HEK293 (cell line): ENCODE results near the gene CPXM2.

Experiments
- CTCF ChIA-PET: fragments of 350-600 bp; formaldehyde crosslinking; extraction: SDS; loops from one replicate; lab custom pipeline; 2021; ENCODE audit warnings: antibody characterized with exemption; lab: Yijun Ruan, JAX
- POLR2A ChIA-PET: fragments of 300-600 bp; formaldehyde crosslinking; extraction: SDS; loops from one replicate; lab custom pipeline; 2020; ENCODE audit warnings: antibody characterized with exemption, inconsistent platforms; lab: Yijun Ruan, JAX
- H3K27ac ChIP-seq: fragments of 200-500 bp; sonication (Bioruptor generic); 2 replicates; pipeline ENCODE4 v1.5.1; 2014; ENCODE audit warnings: low read depth, low read length, control low read depth, inconsistent platforms; ENCODE audit errors: extremely low read depth
- H3K36me3 ChIP-seq, 2 experiments: fragments of 200-500 bp in 1 of 2; sonication (Bioruptor generic) in 1 of 2; 1 replicate in 1 of 2; 2 replicates in 1 of 2; pipeline ENCODE4 v1.5.1; 2014 to 2017; ENCODE audit warnings: inconsistent platforms in 2 of 2, low read length in 2 of 2; ENCODE audit not compliant: control insufficient read depth in 2 of 2, insufficient read depth in 1 of 2
- H3K4me1 ChIP-seq: fragments of 200-500 bp; sonication (Bioruptor generic); 2 replicates; pipeline ENCODE4 v1.5.1; 2014; ENCODE audit warnings: mild to moderate bottlenecking, low read length, inconsistent platforms; ENCODE audit not compliant: control insufficient read depth, insufficient read depth
- H3K4me3 ChIP-seq: 2 replicates; pipeline ENCODE4 v1.5.1; 2011; ENCODE audit warnings: low read depth, mild to moderate bottlenecking, control low read depth, low read length, moderate library complexity
- H3K9me3 ChIP-seq: fragments of 200-500 bp; sonication (Bioruptor generic); 2 replicates; pipeline ENCODE4 v1.5.1; 2014; ENCODE audit warnings: low read depth, low read length, inconsistent platforms; ENCODE audit not compliant: control insufficient read depth, insufficient read depth
- AEBP2 ChIP-seq: fragments of 450-650 bp; formaldehyde crosslinking; IDR thresholded peaks from 2 replicates; pipeline ENCODE4 v1.5.1; 2016; ENCODE audit warnings: missing biosample characterization, missing genetic modification characterization, borderline replicate concordance
- BCL11A ChIP-seq: fragments of 450-650 bp; formaldehyde crosslinking; IDR thresholded peaks from 2 replicates; pipeline ENCODE4 v1.5.1; 2016; ENCODE audit warnings: low read depth, missing biosample characterization, missing genetic modification characterization
- PRDM1 ChIP-seq: fragments of 450-650 bp; formaldehyde crosslinking; IDR thresholded peaks from 2 replicates; pipeline ENCODE4; 2016; ENCODE audit warnings: missing biosample characterization, missing genetic modification characterization
- ZBTB10 ChIP-seq: fragments of 450-650 bp; formaldehyde crosslinking; IDR thresholded peaks from 2 replicates; pipeline ENCODE4 v1.5.1; 2016; ENCODE audit warnings: missing biosample characterization, missing genetic modification characterization
- ZBTB20 ChIP-seq: fragments of 450-650 bp; formaldehyde crosslinking; IDR thresholded peaks from 2 replicates; pipeline ENCODE4 v1.5.1; 2016; ENCODE audit warnings: missing biosample characterization, missing genetic modification characterization
- ZBTB7A ChIP-seq: fragments of 450-650 bp; formaldehyde crosslinking; IDR thresholded peaks from 2 replicates; pipeline ENCODE4 v1.5.1; 2016; ENCODE audit warnings: low read depth, missing biosample characterization, missing genetic modification characterization
- ZEB2 ChIP-seq: fragments of 450-650 bp; formaldehyde crosslinking; IDR thresholded peaks from 2 replicates; pipeline ENCODE4 v1.5.1; 2016; ENCODE audit warnings: missing biosample characterization, missing genetic modification characterization
- ZIC2 ChIP-seq: fragments of 450-650 bp; formaldehyde crosslinking; IDR thresholded peaks from 2 replicates; pipeline ENCODE4 v1.5.1; 2016; ENCODE audit warnings: missing biosample characterization, missing genetic modification characterization
- ZNF155 ChIP-seq: fragments of 450-650 bp; formaldehyde crosslinking; IDR thresholded peaks from 2 replicates; pipeline ENCODE4 v1.5.1; 2016; ENCODE audit warnings: missing biosample characterization, missing genetic modification characterization
- ZNF169 ChIP-seq: fragments of 450-650 bp; formaldehyde crosslinking; IDR thresholded peaks from 2 replicates; pipeline ENCODE4 v1.5.1; 2016; ENCODE audit warnings: missing biosample characterization, missing genetic modification characterization
- ZNF26 ChIP-seq: fragments of 450-650 bp; formaldehyde crosslinking; IDR thresholded peaks from 2 replicates; pipeline ENCODE4 v1.5.1; 2016; ENCODE audit warnings: missing biosample characterization, missing genetic modification characterization
- ZNF473 ChIP-seq: fragments of 450-650 bp; formaldehyde crosslinking; IDR thresholded peaks from 2 replicates; pipeline ENCODE4 v1.5.1; 2017; ENCODE audit warnings: missing biosample characterization, missing genetic modification characterization
- ZNF48 ChIP-seq: fragments of 450-650 bp; formaldehyde crosslinking; IDR thresholded peaks from 2 replicates; pipeline ENCODE4 v1.5.1; 2016; ENCODE audit warnings: missing biosample characterization, missing genetic modification characterization
- ZNF529 ChIP-seq: fragments of 450-650 bp; formaldehyde crosslinking; IDR thresholded peaks from 2 replicates; pipeline ENCODE4 v1.5.1; 2017; ENCODE audit warnings: missing genetic modification characterization, missing biosample characterization; ENCODE audit not compliant: insufficient replicate concordance
- ZNF560 ChIP-seq: fragments of 450-650 bp; formaldehyde crosslinking; IDR thresholded peaks from 2 replicates; pipeline ENCODE4 v1.5.1; 2017; ENCODE audit warnings: missing biosample characterization, missing genetic modification characterization, borderline replicate concordance
- ZSCAN18 ChIP-seq: fragments of 450-650 bp; formaldehyde crosslinking; IDR thresholded peaks from 2 replicates; pipeline ENCODE4 v1.5.1; 2016; ENCODE audit warnings: missing biosample characterization, missing genetic modification characterization

CPXM2 gene

GRCh38 chr10:123909426-123909825 lies 17.8 kb upstream of the CPXM2 start:
- Histone ChIP-seq H3K36me3 (no peaks in the 10 kb centered on the region), H3K4me3 (no peak overlapping the region), H3K27ac (no peak overlapping the region), H3K9me3 (no peaks in the 10 kb centered on the region), H3K4me1 (peaks cover 8% of the 10 kb centered on the region; the same call in 1 of the 2 replicates)
- ChIA-PET POLR2A (interaction anchor here (0.6 kb wide), 1 partner anchor 31 kb away, joined by 3 read pairs; no protein-coding TSS in a partner anchor), CTCF (interaction anchor here (0.6 to 1.9 kb wide), 2 partner anchors 12 to 52 kb away, joined by 4 to 12 read pairs; no protein-coding TSS in a partner anchor)
- TF ChIP-seq ZBTB7A (tag by site-specific recombination) (no peak), AEBP2 (tag by site-specific recombination) (no peak), ZNF473 (tag by site-specific recombination) (no peak), ZNF529 (tag by site-specific recombination) (no peak), ZNF560 (tag by site-specific recombination) (no peak), ZBTB10 (tag by site-specific recombination) (no peak), ZNF48 (tag by site-specific recombination) (no peak), BCL11A (tag by site-specific recombination) (no peak), ZIC2 (tag by site-specific recombination) (no peak), ZNF26 (tag by site-specific recombination) (no peak), ZNF169 (tag by site-specific recombination) (no peak)

- Histone ChIP-seq H3K36me3 (no peaks in the 10 kb centered on the region), H3K27ac (no peak overlapping the region)
- POLR2A ChIA-PET: no interaction called here
- no peak for TF ChIP-seq ZSCAN18 (tag by site-specific recombination)
- no peak for TF ChIP-seq ZBTB20 (tag by site-specific recombination)
- TF ChIP-seq ZEB2: no peak
- TF ChIP-seq PRDM1: no peak
- no peak for TF ChIP-seq ZNF155 (tag by site-specific recombination)
- TF ChIP-seq, all 188 proteins: peak for 0
- Histone ChIP-seq H3K9me3 (no peaks in the 10 kb centered on the region), H3K4me1 (peaks cover 8% of the 10 kb centered on the region; the same call in 1 of the 2 replicates), H3K4me3 (no peak overlapping the region)
- CTCF ChIA-PET: interaction anchor here (1.9 kb wide), 1 partner anchor 11 kb away, joined by 12 read pairs; no protein-coding TSS in a partner anchor
Measured at GRCh38 chr10:123908379-123908778, 16.8 kb upstream of the CPXM2 start.
